GM12872 (cell line): Measurements from ENCODE around the gene NF2.

Source experiments
- CTCF ChIP-seq: IDR thresholded peaks from 3 replicates; pipeline ENCODE4 v1.5.1; 2011; ENCODE audit warnings: low read depth, mild to moderate bottlenecking, low read length, moderate library complexity; ENCODE audit not compliant: insufficient read depth

The NF2 gene

GRCh38 chr22:29724843-29725242 lies 121.4 kb downstream of the NF2 start:
- no peak for TF ChIP-seq CTCF

- TF ChIP-seq CTCF, result no peak
Observed at GRCh38 chr22:29726106-29726505, 122.7 kb downstream of the NF2 start.

- TF ChIP-seq CTCF, result no peak
Observed at GRCh38 chr22:29726512-29727130, 123.2 kb downstream of the NF2 start.

- peak; percentile 52 for TF ChIP-seq CTCF
Observed at GRCh38 chr22:29727131-29727523, 123.7 kb downstream of the NF2 start.

- TF ChIP-seq CTCF, result no peak
Observed at GRCh38 chr22:29729161-29729560, 125.7 kb downstream of the NF2 start.

- TF ChIP-seq CTCF, result no peak
Observed at GRCh38 chr22:29731058-29731850, 127.8 kb downstream of the NF2 start.

GRCh38 chr22:29732883-29733282 lies 129.4 kb downstream of the NF2 start:
- no peak for TF ChIP-seq CTCF
